ENCODE results near the gene TMEM140. TPM values are rescaled to one million over a fixed set of nuclear protein-coding genes. Genes with fewer than 3 reads are reported as not detected.

The TMEM140 gene
- total and polyA plus RNA-seq, 9 of the 15 experiments (the other 6 are each of a cell fraction or from before 2014, with no cell fraction given): 0.03 to 0.82 (median 0.23) TPM

- no peak for TF ChIP-seq ZNF23 (CRISPR knock-in tag; IDR thresholded peaks at IDR 0.05)
- no peak for TF ChIP-seq SNAPC5 (CRISPR knock-in tag; IDR thresholded peaks at IDR 0.05)
- no peak for TF ChIP-seq TAL1 (IDR thresholded peaks at IDR 0.05)
- TF ChIP-seq NCOA1 (IDR thresholded peaks at IDR 0.05; ENCODE audit: low read depth): no peak
- no peak for TF ChIP-seq DNMT1 (IDR thresholded peaks at IDR 0.05)
- TF ChIP-seq RHOXF2B (CRISPR knock-in tag; conservative IDR thresholded peaks at IDR 0.05): no peak
- no peak for TF ChIP-seq ZNF124 (CRISPR knock-in tag; IDR thresholded peaks at IDR 0.05)
- TF ChIP-seq MTA3 (IDR thresholded peaks at IDR 0.05; ENCODE audit: borderline replicate concordance): peak; percentile 9; the same call in 1 of the 2 replicates
- peak; percentile 75 for TF ChIP-seq MAX (CRISPR knock-in tag; IDR thresholded peaks at IDR 0.05)
- TF ChIP-seq POLR2G (IDR thresholded peaks at IDR 0.05; ENCODE audit: low read depth, low read length): peak; percentile 96
- TF ChIP-seq RERE (CRISPR knock-in tag; IDR thresholded peaks at IDR 0.05; ENCODE audit: borderline replicate concordance): 0 out of 2 replicates have a peak, but pooled peaks have one; percentile 44
- no peak; the same call in 1 of the 2 replicates for TF ChIP-seq ZNF24 (IDR thresholded peaks at IDR 0.05)
- no peak for TF ChIP-seq BRF2 (IDR thresholded peaks at IDR 0.05; ENCODE audit: borderline replicate concordance, insufficient read depth, insufficient read length)
- no peak for TF ChIP-seq NR2C1 (IDR thresholded peaks at IDR 0.05)
- TF ChIP-seq NR2C1 (tag; IDR thresholded peaks at IDR 0.05): no peak
- no peak for TF ChIP-seq MTA2 (IDR thresholded peaks at IDR 0.05; ENCODE audit: low read depth)
- no peak for TF ChIP-seq ZBED1 (IDR thresholded peaks at IDR 0.05)
- TF ChIP-seq ETS2 (tag; IDR thresholded peaks at IDR 0.05; ENCODE audit: borderline replicate concordance, poor library complexity, severe bottlenecking): no peak
- 0 out of 2 replicates have a peak, but pooled peaks have one; percentile 17 for TF ChIP-seq TRIM28 (IDR thresholded peaks at IDR 0.05)
- TF ChIP-seq SNRNP70 (optimal IDR thresholded peaks at IDR 0.05; ENCODE audit: low read depth, low read length): no peak
- no peak for TF ChIP-seq SETDB1 (IDR thresholded peaks at IDR 0.05; ENCODE audit: low read length)
- TF ChIP-seq ZNF140 (CRISPR knock-in tag; IDR thresholded peaks at IDR 0.05): no peak
These were observed 63.5 kb downstream of the TMEM140 start, which contains the start of gene WDR91 (continued) for GRCh38 chr7:135211179-135211945.

Measured in K562 (cell line).